PC-9 (cell line): Measurements from ENCODE around the gene RPL26. TPM values are rescaled to one million over a fixed set of nuclear protein-coding genes. Genes with fewer than 3 reads are reported as not detected.

Source experiments
- BruUV-seq: library from RNA; stranded (reverse); fragments of 400-500 nt; replicated peaks from 2 replicates; lab custom pipeline; 2021; lab: Mats Ljungman, UMichigan
- CTCF ChIA-PET: fragments of 300-600 bp; sonication (Branson Sonifier 250); formaldehyde crosslinking; loops from one replicate; lab custom pipeline; 2022; ENCODE audit warnings: antibody characterized with exemption; lab: Charles Lee
- POLR2A ChIA-PET: fragments of 300-600 bp; sonication (Branson Sonifier 250); formaldehyde crosslinking; loops from one replicate; lab custom pipeline; 2022; ENCODE audit warnings: antibody characterized with exemption; ENCODE audit not compliant: unreplicated experiment; lab: Charles Lee
- DNase-seq, 2 experiments: peaks; one replicate each; pipeline versions ENCODE4 v3.0.0 to v3.0.0-alpha.2; 2015 to 2022; ENCODE audit warnings: mixed read lengths in 1 of 2
- H2AFZ ChIP-seq: fragments of 200-600 bp; sonication (generic); 2 replicates; pipeline ENCODE4 v1.8.1; 2017; ENCODE audit warnings: antibody characterized with exemption
- H3F3A ChIP-seq: fragments of 200-600 bp; sonication (generic); 2 replicates; pipeline ENCODE4 v1.8.1; 2017; ENCODE audit warnings: antibody characterized with exemption, mild to moderate bottlenecking, low read depth; ENCODE audit not compliant: insufficient read depth
- H3K27ac ChIP-seq: fragments of 200-600 bp; sonication (generic); 2 replicates; pipeline ENCODE4 v1.6.1; 2016; ENCODE audit warnings: mixed run types
- H3K27me3 ChIP-seq: fragments of 200-600 bp; sonication (generic); 2 replicates; pipeline ENCODE4 v1.6.1; 2016; ENCODE audit warnings: low read depth, mixed run types; ENCODE audit not compliant: insufficient read depth
- H3K36me3 ChIP-seq: fragments of 200-600 bp; sonication (generic); 2 replicates; pipeline ENCODE4 v1.6.1; 2016; ENCODE audit warnings: low read depth, mixed run types
- H3K4me1 ChIP-seq: fragments of 200-600 bp; sonication (generic); replicated peaks from 2 replicates; pipeline ENCODE4 v1.6.1; 2016; ENCODE audit warnings: mixed run types; ENCODE audit not compliant: insufficient read depth
- H3K4me2 ChIP-seq: fragments of 200-600 bp; sonication (generic); 2 replicates; pipeline ENCODE4 v1.6.1; 2017; ENCODE audit warnings: mixed run types
- H3K4me3 ChIP-seq: fragments of 200-600 bp; sonication (generic); 2 replicates; pipeline ENCODE4 v1.6.1; 2016; ENCODE audit warnings: mixed run types
- H3K79me2 ChIP-seq: fragments of 200-600 bp; sonication (generic); 2 replicates; pipeline ENCODE4 v1.6.1; 2017; ENCODE audit warnings: low read depth, mixed run types
- H3K9me2 ChIP-seq: fragments of 200-600 bp; sonication (generic); 2 replicates; pipeline ENCODE4 v1.8.1; 2017; ENCODE audit warnings: mild to moderate bottlenecking; ENCODE audit not compliant: insufficient read depth
- H3K9me3 ChIP-seq: fragments of 200-600 bp; sonication (generic); 2 replicates; pipeline ENCODE4 v1.8.1; 2016; ENCODE audit warnings: low read depth; ENCODE audit not compliant: insufficient read depth
- H4K20me1 ChIP-seq: fragments of 200-600 bp; sonication (generic); 2 replicates; pipeline ENCODE4 v1.8.1; 2017; ENCODE audit not compliant: insufficient read depth
- EZH2 ChIP-seq: fragments of 200-600 bp; sonication (generic); IDR thresholded peaks from 2 replicates; pipeline ENCODE4 v1.8.0; 2017; ENCODE audit warnings: antibody characterized with exemption, low read depth
- intact Hi-C: fragments of 100-400 bp; cut with micrococcal nuclease; formaldehyde crosslinking; loops from one replicate; pipeline ENCODE4 v1.10.0; 2022; ENCODE audit not compliant: unreplicated experiment
- total RNA-seq: library from RNA; stranded (reverse); gene quantifications from 2 replicates; pipeline ENCODE4 v1.2.3, GENCODE V29; 2021
- TF ChIP-seq, protein P1 (sequence below): fragments of 200-600 bp; sonication (generic); conservative IDR thresholded peaks from 2 replicates; pipeline ENCODE4 v1.6.1; 2017; ENCODE audit warnings: mixed run types, antibody characterized with exemption, mild to moderate bottlenecking, moderate library complexity

RPL26 gene
- total RNA-seq, 1 experiment from 2014 or later: 2,519 TPM

DNA sequence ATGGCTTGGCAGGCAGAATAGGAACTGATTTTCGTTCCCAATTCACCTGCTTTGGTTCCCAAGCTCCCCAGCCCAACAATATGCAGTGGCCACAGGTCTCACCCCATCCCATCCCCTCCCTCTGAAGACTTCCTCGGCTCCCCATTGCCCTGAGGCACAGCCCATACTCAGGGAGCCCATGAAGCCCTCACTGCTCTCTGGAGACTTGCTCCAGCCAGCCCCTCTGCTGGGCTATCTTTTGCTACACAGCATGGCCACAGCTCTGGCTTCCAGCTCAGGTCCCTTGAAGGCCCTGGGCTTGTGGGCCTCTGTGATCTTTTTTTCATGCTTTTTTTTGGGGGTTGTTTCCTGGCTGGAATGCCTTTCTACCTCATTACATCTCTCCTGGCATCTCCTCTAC lies 23.2 kb upstream of the RPL26 start:
- no peaks in the 10 kb centered on the region for H4K20me1 ChIP-seq
- H3K36me3 ChIP-seq: no peaks in the 10 kb centered on the region
- no peaks in the 10 kb centered on the region for H3K79me2 ChIP-seq
- H3K27me3 ChIP-seq: no peaks in the 10 kb centered on the region
- TF ChIP-seq, protein P1, sequence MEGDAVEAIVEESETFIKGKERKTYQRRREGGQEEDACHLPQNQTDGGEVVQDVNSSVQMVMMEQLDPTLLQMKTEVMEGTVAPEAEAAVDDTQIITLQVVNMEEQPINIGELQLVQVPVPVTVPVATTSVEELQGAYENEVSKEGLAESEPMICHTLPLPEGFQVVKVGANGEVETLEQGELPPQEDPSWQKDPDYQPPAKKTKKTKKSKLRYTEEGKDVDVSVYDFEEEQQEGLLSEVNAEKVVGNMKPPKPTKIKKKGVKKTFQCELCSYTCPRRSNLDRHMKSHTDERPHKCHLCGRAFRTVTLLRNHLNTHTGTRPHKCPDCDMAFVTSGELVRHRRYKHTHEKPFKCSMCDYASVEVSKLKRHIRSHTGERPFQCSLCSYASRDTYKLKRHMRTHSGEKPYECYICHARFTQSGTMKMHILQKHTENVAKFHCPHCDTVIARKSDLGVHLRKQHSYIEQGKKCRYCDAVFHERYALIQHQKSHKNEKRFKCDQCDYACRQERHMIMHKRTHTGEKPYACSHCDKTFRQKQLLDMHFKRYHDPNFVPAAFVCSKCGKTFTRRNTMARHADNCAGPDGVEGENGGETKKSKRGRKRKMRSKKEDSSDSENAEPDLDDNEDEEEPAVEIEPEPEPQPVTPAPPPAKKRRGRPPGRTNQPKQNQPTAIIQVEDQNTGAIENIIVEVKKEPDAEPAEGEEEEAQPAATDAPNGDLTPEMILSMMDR: no peak
- TF ChIP-seq EZH2: no peak
- BruUV-seq: no TSS peak
- no peak overlapping the region for H2AFZ ChIP-seq
- ChIA-PET CTCF (no interaction called here), POLR2A (interaction anchor here (0.6 kb wide), 1 partner anchor 30 kb away, joined by 6 read pairs; the partner anchor contains the start of gene NDEL1)
- no peaks in the 10 kb centered on the region; the same call in 1 of the 2 replicates for H3K4me1 ChIP-seq
- no peak overlapping the region for H3K4me2 ChIP-seq
- H3F3A ChIP-seq: 0 out of 2 replicates have a peak, but pooled peaks cover 3% of the 10 kb centered on the region
- H3K27ac ChIP-seq: no peak overlapping the region
- intact Hi-C loops: no loop called here
- no peaks in the 10 kb centered on the region for H3K9me3 ChIP-seq
- H3K4me3 ChIP-seq: no peak overlapping the region
- no peaks in the 10 kb centered on the region for H3K9me2 ChIP-seq
- no peak for DNase-seq

DNA sequence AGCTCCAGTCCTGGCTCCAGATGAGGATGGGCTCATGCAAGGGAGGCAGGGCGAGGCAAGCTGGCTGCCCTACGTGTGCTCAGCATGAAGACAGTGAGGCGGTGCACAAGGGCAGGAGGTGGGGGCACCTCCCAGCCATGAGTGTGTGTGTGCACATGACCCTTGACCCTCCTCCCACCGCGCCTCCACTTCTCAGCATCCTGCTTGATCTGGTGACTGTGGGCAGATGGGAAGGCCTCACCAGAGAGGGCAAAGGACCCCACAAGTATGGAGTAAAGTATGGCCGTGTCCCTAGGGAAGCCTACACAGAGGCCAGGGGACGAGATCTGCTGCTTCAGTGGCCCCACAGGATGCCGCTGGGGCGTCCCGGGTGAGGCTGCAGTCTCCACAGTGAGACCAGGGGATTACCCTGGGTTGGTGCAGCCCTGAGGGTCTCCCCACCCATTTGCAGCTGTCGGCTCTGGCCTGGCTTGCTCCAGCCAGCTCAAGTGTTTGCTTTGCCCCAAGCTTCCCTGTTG lies 22.6 kb upstream of the RPL26 start:
- Histone ChIP-seq H2AFZ (no peak overlapping the region), H3K4me3 (no peak overlapping the region), H3K79me2 (no peaks in the 10 kb centered on the region), H3K9me3 (no peaks in the 10 kb centered on the region), H4K20me1 (no peaks in the 10 kb centered on the region), H3K27me3 (no peaks in the 10 kb centered on the region), H3F3A (0 out of 2 replicates have a peak, but pooled peaks cover 3% of the 10 kb centered on the region), H3K9me2 (no peaks in the 10 kb centered on the region), H3K36me3 (no peaks in the 10 kb centered on the region), H3K4me1 (no peaks in the 10 kb centered on the region; the same call in 1 of the 2 replicates), H3K4me2 (no peak overlapping the region), H3K27ac (no peak overlapping the region)
- POLR2A ChIA-PET: no interaction called here
- BruUV-seq: no TSS peak
- no peak for TF ChIP-seq EZH2
- TF ChIP-seq, protein P1: no peak
- CTCF ChIA-PET: no interaction called here
- intact Hi-C loops: no loop called here
- DNase-seq: no peak

DNA sequence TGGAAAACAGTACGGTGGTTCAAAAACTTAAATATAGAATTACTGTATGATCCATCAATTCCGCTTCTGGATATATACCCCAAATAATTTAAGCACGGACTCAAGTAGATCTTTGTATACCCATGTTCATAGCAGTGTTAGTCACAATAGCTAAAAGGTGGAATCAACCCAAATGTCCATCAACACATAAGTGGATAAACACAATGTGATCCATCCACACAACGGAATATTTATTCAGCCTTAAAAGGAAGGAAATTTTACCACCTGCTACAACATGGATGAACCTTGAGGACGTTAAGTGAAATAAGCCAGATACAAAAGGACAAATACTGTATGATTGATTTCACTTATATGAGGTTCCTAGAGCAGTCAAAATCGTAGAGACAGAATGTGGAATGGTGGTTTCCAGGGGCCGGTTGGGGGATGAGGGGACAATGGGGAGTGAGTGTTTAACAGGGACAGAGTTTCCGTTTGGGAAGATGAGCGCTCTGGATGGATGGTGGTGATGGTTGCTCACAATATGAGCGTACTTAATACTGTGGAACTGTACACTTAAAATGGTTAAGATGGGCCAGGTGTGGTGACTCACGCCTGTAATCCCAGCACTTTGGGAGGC lies 20.0 kb upstream of the RPL26 start:
- no peaks in the 10 kb centered on the region for H3K9me2 ChIP-seq
- TF ChIP-seq, protein P1: no peak
- TF ChIP-seq EZH2: no peak

More for the DNA sequence above, 20.0 kb upstream of the RPL26 start:
- no peaks in the 10 kb centered on the region for H3K79me2 ChIP-seq
- H3K4me3 ChIP-seq: no peak overlapping the region
- H3K4me2 ChIP-seq: no peak overlapping the region
- no peaks in the 10 kb centered on the region for H3K9me3 ChIP-seq
- no peaks in the 10 kb centered on the region for H3K27me3 ChIP-seq
- no peak overlapping the region for H2AFZ ChIP-seq
- DNase-seq: no peak
- H3K27ac ChIP-seq: no peak overlapping the region
- ChIA-PET POLR2A (no interaction called here), CTCF (no interaction called here)
- peaks cover 3% of the 10 kb centered on the region; the same call in 1 of the 2 replicates for H3K4me1 ChIP-seq
- intact Hi-C loops: no loop called here
- no TSS peak for BruUV-seq
- H3F3A ChIP-seq: 0 out of 2 replicates have a peak, but pooled peaks cover 1% of the 10 kb centered on the region
- H4K20me1 ChIP-seq: no peaks in the 10 kb centered on the region
- no peaks in the 10 kb centered on the region for H3K36me3 ChIP-seq
